MM.1S (cell line): ENCODE data around the gene CEP192.

Experiments used
- DNase-seq: peaks from one replicate; pipeline ENCODE4 v3.0.0-alpha.2; 2015
- H2AFZ ChIP-seq: fragments of 300-600 bp; sonication (generic); 2 replicates; pipeline ENCODE4 v1.6.0; 2016; ENCODE audit warnings: antibody characterized with exemption, low read length
- H3F3A ChIP-seq: fragments of 300-600 bp; sonication (generic); 2 replicates; pipeline ENCODE4 v1.6.1; 2016; ENCODE audit warnings: mild to moderate bottlenecking, antibody characterized with exemption, low read length, moderate library complexity, mixed read lengths; ENCODE audit not compliant: insufficient read depth
- H3K27ac ChIP-seq: fragments of 300-600 bp; sonication (generic); 2 replicates; pipeline ENCODE4 v1.5.1; 2016; ENCODE audit warnings: mild to moderate bottlenecking, low read length
- H3K27me3 ChIP-seq: fragments of 300-600 bp; sonication (generic); replicated peaks from 2 replicates; pipeline ENCODE4 v1.6.0; 2016; ENCODE audit warnings: low read length; ENCODE audit not compliant: insufficient read depth
- H3K36me3 ChIP-seq: fragments of 300-600 bp; sonication (generic); replicated peaks from 2 replicates; pipeline ENCODE4 v1.6.1; 2016; ENCODE audit warnings: mild to moderate bottlenecking, low read length, mixed read lengths; ENCODE audit not compliant: insufficient read depth
- H3K4me1 ChIP-seq: fragments of 300-600 bp; sonication (generic); 2 replicates; pipeline ENCODE4 v1.6.1; 2016; ENCODE audit warnings: low read length, mixed read lengths
- H3K4me2 ChIP-seq: fragments of 300-600 bp; sonication (generic); 2 replicates; pipeline ENCODE4 v1.6.0; 2016; ENCODE audit warnings: low read depth, low read length
- H3K4me3 ChIP-seq: fragments of 300-600 bp; sonication (generic); 2 replicates; pipeline ENCODE4 v1.5.1; 2016; ENCODE audit warnings: low read length, mixed read lengths
- H3K79me2 ChIP-seq: fragments of 300-600 bp; sonication (generic); 2 replicates; pipeline ENCODE4 v1.6.1; 2016; ENCODE audit warnings: mixed run types, low read length, mixed read lengths
- H3K9ac ChIP-seq: fragments of 300-600 bp; sonication (generic); 2 replicates; pipeline ENCODE4 v1.6.1; 2016; ENCODE audit warnings: low read length, mixed read lengths
- H3K9me2 ChIP-seq: fragments of 300-600 bp; sonication (generic); replicated peaks from 2 replicates; pipeline ENCODE4 v1.6.1; 2016; ENCODE audit warnings: mild to moderate bottlenecking, low read length, mixed read lengths; ENCODE audit not compliant: insufficient read depth
- H3K9me3 ChIP-seq: fragments of 300-600 bp; sonication (generic); replicated peaks from 2 replicates; pipeline ENCODE4 v1.6.1; 2016; ENCODE audit warnings: mild to moderate bottlenecking, low read length, mixed read lengths; ENCODE audit not compliant: insufficient read depth
- H4K20me1 ChIP-seq: fragments of 300-600 bp; sonication (generic); 2 replicates; pipeline ENCODE4 v1.6.1; 2016; ENCODE audit warnings: mild to moderate bottlenecking, low read length, moderate library complexity, mixed read lengths; ENCODE audit not compliant: insufficient read depth
- EZH2 ChIP-seq: fragments of 300-600 bp; sonication (generic); optimal IDR thresholded peaks from 2 replicates; pipeline ENCODE3; 2017; ENCODE audit warnings: low read depth, mild to moderate bottlenecking, antibody characterized with exemption, low read length, mixed read lengths
- EZH2phosphoT487 ChIP-seq: fragments of 300-600 bp; sonication (generic); IDR thresholded peaks from 2 replicates; pipeline ENCODE4 v1.6.1; 2018; ENCODE audit warnings: antibody characterized with exemption, low read length
- TF ChIP-seq, protein P1 (sequence below): fragments of 300-600 bp; sonication (generic); IDR thresholded peaks from 2 replicates; pipeline ENCODE4 v1.5.1; 2016; ENCODE audit warnings: antibody characterized with exemption, low read length, mixed read lengths

CEP192 gene

DNA sequence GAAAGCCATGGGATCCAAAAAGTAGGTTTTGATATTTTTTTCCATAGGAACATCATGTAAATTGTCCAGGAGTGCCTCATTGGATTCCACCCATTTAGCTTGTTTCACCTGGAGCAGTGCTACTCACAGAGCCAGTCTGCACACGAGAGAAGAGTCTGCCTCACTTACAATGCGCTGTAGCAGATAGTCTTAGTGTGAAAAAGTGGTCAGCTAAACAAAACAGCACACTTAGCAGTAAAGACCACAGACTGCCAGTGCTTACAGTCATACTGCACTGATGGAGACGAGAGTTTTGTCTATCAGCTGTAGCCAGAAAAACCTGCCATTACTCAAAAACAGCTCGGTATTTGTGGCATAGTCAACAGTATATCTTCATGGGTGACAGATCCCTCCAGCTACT, 113.9 kb downstream of the CEP192 start:
- no peak overlapping the region for H2AFZ ChIP-seq
- H3F3A ChIP-seq, result no peaks in the 10 kb centered on the region
- no peaks in the 10 kb centered on the region for H3K9me2 ChIP-seq
- H3K27me3 ChIP-seq, result no peaks in the 10 kb centered on the region
- no peak overlapping the region for H3K9ac ChIP-seq
- peaks cover 5% of the 10 kb centered on the region; the same call in 1 of the 2 replicates for H3K36me3 ChIP-seq
- no peaks in the 10 kb centered on the region for H3K9me3 ChIP-seq
- H3K4me1 ChIP-seq, result no peaks in the 10 kb centered on the region
- no peak for DNase-seq
- no peaks in the 10 kb centered on the region for H3K79me2 ChIP-seq
- no peak overlapping the region for H3K4me2 ChIP-seq
- H4K20me1 ChIP-seq, result no peaks in the 10 kb centered on the region
- H3K27ac ChIP-seq, result no peak overlapping the region
- no peak overlapping the region for H3K4me3 ChIP-seq
- TF ChIP-seq, protein P1, sequence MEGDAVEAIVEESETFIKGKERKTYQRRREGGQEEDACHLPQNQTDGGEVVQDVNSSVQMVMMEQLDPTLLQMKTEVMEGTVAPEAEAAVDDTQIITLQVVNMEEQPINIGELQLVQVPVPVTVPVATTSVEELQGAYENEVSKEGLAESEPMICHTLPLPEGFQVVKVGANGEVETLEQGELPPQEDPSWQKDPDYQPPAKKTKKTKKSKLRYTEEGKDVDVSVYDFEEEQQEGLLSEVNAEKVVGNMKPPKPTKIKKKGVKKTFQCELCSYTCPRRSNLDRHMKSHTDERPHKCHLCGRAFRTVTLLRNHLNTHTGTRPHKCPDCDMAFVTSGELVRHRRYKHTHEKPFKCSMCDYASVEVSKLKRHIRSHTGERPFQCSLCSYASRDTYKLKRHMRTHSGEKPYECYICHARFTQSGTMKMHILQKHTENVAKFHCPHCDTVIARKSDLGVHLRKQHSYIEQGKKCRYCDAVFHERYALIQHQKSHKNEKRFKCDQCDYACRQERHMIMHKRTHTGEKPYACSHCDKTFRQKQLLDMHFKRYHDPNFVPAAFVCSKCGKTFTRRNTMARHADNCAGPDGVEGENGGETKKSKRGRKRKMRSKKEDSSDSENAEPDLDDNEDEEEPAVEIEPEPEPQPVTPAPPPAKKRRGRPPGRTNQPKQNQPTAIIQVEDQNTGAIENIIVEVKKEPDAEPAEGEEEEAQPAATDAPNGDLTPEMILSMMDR, result no peak
- TF ChIP-seq EZH2phosphoT487, result no peak
- no peak for TF ChIP-seq EZH2

DNA sequence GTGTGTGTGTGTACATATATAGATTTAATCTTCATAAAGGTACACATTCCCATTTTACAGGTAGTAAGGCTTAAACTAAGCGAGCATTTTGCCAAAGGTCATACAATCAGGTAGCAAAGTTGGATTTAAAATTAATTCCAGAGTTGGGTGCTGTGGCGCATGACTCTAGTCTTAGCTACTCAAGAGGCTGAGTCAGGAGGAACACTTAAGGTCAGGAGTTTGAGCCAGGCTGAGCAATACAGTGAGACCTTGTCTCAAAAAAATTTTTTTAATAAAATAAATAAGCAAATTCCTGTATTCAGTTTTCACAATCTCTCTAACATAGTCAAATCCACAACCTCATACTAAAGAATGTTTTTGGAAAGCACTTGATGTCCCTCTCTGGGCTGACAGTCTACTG, 115.9 kb downstream of the CEP192 start:
- Histone ChIP-seq H4K20me1 (no peaks in the 10 kb centered on the region), H3K4me2 (no peak overlapping the region), H3K9me2 (no peaks in the 10 kb centered on the region), H3K4me1 (no peaks in the 10 kb centered on the region), H3K4me3 (no peak overlapping the region), H3F3A (no peaks in the 10 kb centered on the region), H3K9me3 (no peaks in the 10 kb centered on the region), H3K36me3 (peaks cover 5% of the 10 kb centered on the region; the same call in 1 of the 2 replicates), H3K79me2 (no peaks in the 10 kb centered on the region), H2AFZ (no peak overlapping the region), H3K27ac (no peak overlapping the region), H3K9ac (no peak overlapping the region), H3K27me3 (no peaks in the 10 kb centered on the region)
- TF ChIP-seq EZH2 (no peak), EZH2phosphoT487 (no peak)
- TF ChIP-seq, protein P1, result no peak
- no peak for DNase-seq

DNA sequence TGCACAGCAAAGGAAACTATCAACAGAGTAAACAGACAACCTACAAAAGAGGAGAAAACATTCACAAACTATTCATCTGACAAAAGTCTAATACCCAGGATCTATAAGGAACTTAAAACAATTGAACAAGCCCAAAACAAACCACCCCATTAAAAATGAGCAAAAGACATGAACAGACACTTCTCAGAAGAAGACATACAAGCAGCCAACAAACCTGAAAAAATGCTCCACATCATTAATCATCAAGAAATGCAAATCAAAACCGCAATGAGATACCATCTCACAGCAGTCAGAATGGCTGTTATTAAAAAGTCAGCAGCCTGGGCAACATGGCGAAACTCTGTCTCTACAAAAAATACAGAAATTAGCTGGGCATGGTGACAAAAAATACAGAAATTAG, 117.2 kb downstream of the CEP192 start:
- H3K27ac ChIP-seq, result no peak overlapping the region
- no peak overlapping the region for H3K9ac ChIP-seq
- no peaks in the 10 kb centered on the region for H3K79me2 ChIP-seq
- H3K4me1 ChIP-seq, result no peaks in the 10 kb centered on the region
- H3K9me3 ChIP-seq, result no peaks in the 10 kb centered on the region
- H3K27me3 ChIP-seq, result no peaks in the 10 kb centered on the region
- DNase-seq, result no peak
- H3F3A ChIP-seq, result no peaks in the 10 kb centered on the region
- no peak overlapping the region for H3K4me2 ChIP-seq
- no peak overlapping the region for H2AFZ ChIP-seq
- no peaks in the 10 kb centered on the region for H3K9me2 ChIP-seq
- H3K36me3 ChIP-seq, result peaks cover 5% of the 10 kb centered on the region; the same call in 1 of the 2 replicates
- no peak overlapping the region for H3K4me3 ChIP-seq
- no peaks in the 10 kb centered on the region for H4K20me1 ChIP-seq
- TF ChIP-seq, protein P1, result no peak
- no peak for TF ChIP-seq EZH2phosphoT487
- no peak for TF ChIP-seq EZH2
